HuH-7.5 (cell line): ENCODE results near the gene ZDHHC7.
A peak's percentile ranks its signal among the peaks of the same experiment; 100 is the strongest.
"Not testable (repeated sequence)": the region's sequence is repeated elsewhere in the genome, so short reads cannot be mapped to it uniquely, and the experiment has no call there.

Experiments used
- DNase-seq: peaks from one replicate; pipeline ENCODE4 v3.0.0; 2011; ENCODE audit warnings: low spot score

ZDHHC7 gene

GRCh38 chr16:84938616-84939015 lies 72.7 kb downstream of the ZDHHC7 start:
- not testable (repeated sequence) for DNase-seq

GRCh38 chr16:84937196-84938005 lies 73.9 kb downstream of the ZDHHC7 start:
- DNase-seq, result no peak

- no peak for DNase-seq
Observed at GRCh38 chr16:84933774-84934631, 77.3 kb downstream of the ZDHHC7 start.

GRCh38 chr16:84932681-84933080 lies 78.7 kb downstream of the ZDHHC7 start:
- no peak for DNase-seq

- DNase-seq, result no peak
Observed at GRCh38 chr16:84931506-84931905, 79.8 kb downstream of the ZDHHC7 start.

- no peak for DNase-seq
Observed at GRCh38 chr16:84931107-84931494, 80.2 kb downstream of the ZDHHC7 start.

GRCh38 chr16:84930298-84931106 lies 80.8 kb downstream of the ZDHHC7 start:
- no peak for DNase-seq

GRCh38 chr16:84929421-84930297 lies 81.7 kb downstream of the ZDHHC7 start:
- no peak for DNase-seq

GRCh38 chr16:84928679-84929420 lies 82.5 kb downstream of the ZDHHC7 start:
- DNase-seq, result no peak

- no peak for DNase-seq
Observed at GRCh38 chr16:84927621-84928591, 83.4 kb downstream of the ZDHHC7 start.

- no peak for DNase-seq
Observed at GRCh38 chr16:84926462-84926861, 84.9 kb downstream of the ZDHHC7 start.

- DNase-seq, result no peak
Observed at GRCh38 chr16:84925773-84926372, 85.5 kb downstream of the ZDHHC7 start.

- peak; percentile 79 for DNase-seq
Observed at GRCh38 chr16:84925092-84925772, 86.1 kb downstream of the ZDHHC7 start.

GRCh38 chr16:84924331-84925091 lies 86.8 kb downstream of the ZDHHC7 start:
- DNase-seq, result no peak
